ENCODE measurements around the gene INKA2.

DNA sequence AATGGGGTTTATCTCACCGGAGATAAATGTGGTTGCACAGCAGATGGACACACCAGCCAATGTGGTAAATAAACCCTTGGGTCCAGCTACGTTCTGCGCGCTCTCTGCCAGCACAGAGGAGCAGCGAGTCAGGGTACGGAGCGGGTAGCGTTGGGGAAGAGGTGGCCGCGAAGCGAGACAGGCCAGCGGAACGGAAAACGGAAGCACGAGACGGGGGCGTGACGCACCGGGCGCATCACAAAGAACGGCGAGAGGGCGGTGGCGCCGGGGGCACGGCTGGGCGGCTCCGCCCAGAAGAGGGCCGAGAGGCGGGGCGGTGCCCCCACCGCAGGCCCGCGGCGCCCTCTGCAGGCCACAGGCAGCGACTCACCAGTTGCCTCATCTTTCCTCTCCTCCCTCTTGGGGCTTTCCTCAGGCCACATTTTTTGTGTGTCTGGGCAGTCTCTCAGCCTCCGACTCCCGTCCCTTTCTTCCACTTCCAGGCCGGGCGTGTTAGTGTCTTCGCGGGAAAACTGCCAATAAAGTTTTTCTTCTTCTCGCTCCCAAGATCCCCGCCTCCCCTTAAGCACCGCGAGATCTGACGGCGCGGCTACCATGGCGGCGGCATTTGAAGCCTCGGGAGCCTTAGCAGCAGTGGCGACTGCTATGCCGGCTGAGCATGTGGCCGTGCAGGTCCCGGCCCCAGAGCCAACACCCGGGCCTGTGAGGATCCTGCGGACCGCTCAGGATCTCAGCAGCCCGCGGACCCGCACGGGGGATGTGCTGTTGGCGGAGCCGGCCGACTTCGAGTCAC lies 16.3 kb upstream of the INKA2 start, which contains the start of gene DDX20:
- peak; percentile 51 for TF ChIP-seq SPI1 (IDR thresholded peaks at IDR 0.05; ENCODE audit: low read depth, low read length)
- TF ChIP-seq POLR2AphosphoS5 (IDR thresholded peaks at IDR 0.05; ENCODE audit: low read depth, low read length): peak; percentile 96
- peak; percentile 92 for TF ChIP-seq POLR2A (IDR thresholded peaks at IDR 0.05; ENCODE audit: low read depth, low read length)
